ENCODE measurements around the gene FAM3C. TPM values are rescaled to one million over a fixed set of nuclear protein-coding genes. Genes with fewer than 3 reads are reported as not detected.

Gene FAM3C
- total and polyA plus RNA-seq, 2 experiments from 2014 or later, result 33.9 to 60.3 TPM

GRCh38 chr7:121301446-121302213 is 94.5 kb downstream of the FAM3C start (continued):
- TF ChIP-seq, protein P1, sequence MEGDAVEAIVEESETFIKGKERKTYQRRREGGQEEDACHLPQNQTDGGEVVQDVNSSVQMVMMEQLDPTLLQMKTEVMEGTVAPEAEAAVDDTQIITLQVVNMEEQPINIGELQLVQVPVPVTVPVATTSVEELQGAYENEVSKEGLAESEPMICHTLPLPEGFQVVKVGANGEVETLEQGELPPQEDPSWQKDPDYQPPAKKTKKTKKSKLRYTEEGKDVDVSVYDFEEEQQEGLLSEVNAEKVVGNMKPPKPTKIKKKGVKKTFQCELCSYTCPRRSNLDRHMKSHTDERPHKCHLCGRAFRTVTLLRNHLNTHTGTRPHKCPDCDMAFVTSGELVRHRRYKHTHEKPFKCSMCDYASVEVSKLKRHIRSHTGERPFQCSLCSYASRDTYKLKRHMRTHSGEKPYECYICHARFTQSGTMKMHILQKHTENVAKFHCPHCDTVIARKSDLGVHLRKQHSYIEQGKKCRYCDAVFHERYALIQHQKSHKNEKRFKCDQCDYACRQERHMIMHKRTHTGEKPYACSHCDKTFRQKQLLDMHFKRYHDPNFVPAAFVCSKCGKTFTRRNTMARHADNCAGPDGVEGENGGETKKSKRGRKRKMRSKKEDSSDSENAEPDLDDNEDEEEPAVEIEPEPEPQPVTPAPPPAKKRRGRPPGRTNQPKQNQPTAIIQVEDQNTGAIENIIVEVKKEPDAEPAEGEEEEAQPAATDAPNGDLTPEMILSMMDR (conservative IDR thresholded peaks at IDR 0.05; ENCODE audit: low read depth in 2 of 2), result no peak
- TF ChIP-seq JUNB (IDR thresholded peaks at IDR 0.05; ENCODE audit: unreplicated experiment) (no peak), NANOG (IDR thresholded peaks at IDR 0.05; ENCODE audit: borderline replicate concordance) (no peak), ETS1 (IDR thresholded peaks at IDR 0.05) (no peak)
- TF ChIP-seq, protein P2, sequence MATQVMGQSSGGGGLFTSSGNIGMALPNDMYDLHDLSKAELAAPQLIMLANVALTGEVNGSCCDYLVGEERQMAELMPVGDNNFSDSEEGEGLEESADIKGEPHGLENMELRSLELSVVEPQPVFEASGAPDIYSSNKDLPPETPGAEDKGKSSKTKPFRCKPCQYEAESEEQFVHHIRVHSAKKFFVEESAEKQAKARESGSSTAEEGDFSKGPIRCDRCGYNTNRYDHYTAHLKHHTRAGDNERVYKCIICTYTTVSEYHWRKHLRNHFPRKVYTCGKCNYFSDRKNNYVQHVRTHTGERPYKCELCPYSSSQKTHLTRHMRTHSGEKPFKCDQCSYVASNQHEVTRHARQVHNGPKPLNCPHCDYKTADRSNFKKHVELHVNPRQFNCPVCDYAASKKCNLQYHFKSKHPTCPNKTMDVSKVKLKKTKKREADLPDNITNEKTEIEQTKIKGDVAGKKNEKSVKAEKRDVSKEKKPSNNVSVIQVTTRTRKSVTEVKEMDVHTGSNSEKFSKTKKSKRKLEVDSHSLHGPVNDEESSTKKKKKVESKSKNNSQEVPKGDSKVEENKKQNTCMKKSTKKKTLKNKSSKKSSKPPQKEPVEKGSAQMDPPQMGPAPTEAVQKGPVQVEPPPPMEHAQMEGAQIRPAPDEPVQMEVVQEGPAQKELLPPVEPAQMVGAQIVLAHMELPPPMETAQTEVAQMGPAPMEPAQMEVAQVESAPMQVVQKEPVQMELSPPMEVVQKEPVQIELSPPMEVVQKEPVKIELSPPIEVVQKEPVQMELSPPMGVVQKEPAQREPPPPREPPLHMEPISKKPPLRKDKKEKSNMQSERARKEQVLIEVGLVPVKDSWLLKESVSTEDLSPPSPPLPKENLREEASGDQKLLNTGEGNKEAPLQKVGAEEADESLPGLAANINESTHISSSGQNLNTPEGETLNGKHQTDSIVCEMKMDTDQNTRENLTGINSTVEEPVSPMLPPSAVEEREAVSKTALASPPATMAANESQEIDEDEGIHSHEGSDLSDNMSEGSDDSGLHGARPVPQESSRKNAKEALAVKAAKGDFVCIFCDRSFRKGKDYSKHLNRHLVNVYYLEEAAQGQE (IDR thresholded peaks at IDR 0.05; ENCODE audit: unreplicated experiment), result no peak

DNA sequence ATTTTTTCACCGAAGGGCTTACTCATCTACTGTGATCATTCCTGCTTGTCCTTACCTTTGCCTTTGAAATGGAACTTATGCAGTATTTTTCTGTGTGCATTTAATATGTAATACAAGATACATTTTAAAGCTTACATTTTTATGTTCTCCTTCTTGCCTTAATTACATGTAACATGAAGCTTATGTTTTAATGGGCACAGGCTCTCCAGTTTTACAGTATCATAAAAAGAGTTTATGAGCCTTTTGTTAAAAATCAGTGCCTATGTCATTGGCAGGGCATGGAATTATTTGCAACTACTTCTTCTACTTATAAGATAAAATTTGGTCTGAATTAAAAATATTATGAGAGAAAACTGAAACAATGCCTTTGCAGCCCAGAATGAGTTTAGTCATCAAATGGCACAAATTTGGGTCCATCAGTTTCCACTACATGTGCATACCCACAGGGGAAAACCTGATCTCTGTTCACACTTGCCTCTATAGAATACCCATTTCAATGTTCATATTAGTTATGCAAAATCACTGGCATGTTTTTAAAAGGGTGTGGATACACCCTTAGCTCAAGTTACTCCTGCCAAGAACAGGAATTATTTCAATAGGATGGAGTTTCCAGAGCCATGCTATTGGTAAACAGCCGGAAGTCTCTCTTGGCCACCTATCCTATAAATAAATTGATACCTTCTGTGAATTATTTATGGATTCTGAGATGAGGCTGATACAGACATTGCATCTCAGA is 95.3 kb downstream of the FAM3C start:
- Mint-ChIP-seq H3K27me3 (ENCODE audit: insufficient read depth, low read depth, poor library complexity) (no peaks in the 10 kb centered on the region), H3K4me3 (no peak overlapping the region), H3K9me3 (no peaks in the 10 kb centered on the region), H3K27ac (no peak overlapping the region), H3K36me3 (ENCODE audit: low read depth) (no peaks in the 10 kb centered on the region), H3K4me1 (peaks cover 16% of the 10 kb centered on the region; the same call in 2 of the 3 replicates)
- no peak overlapping the region for H2AFZ ChIP-seq
- no peaks in the 10 kb centered on the region for H3F3A ChIP-seq (replicated peaks; ENCODE audit: low read depth)
- ATAC-seq, result no peak
- no peak for DNase-seq (ENCODE audit: low spot score)
- no peaks in the 10 kb centered on the region for H4K20me1 ChIP-seq (replicated peaks; ENCODE audit: insufficient read depth)
- peaks cover 4% of the 10 kb centered on the region; the same call in 1 of the 2 replicates for H3K4me1 ChIP-seq (ENCODE audit: insufficient read depth)
- H3K79me2 ChIP-seq (replicated peaks; ENCODE audit: insufficient read depth), result no peaks in the 10 kb centered on the region
- no peaks in the 10 kb centered on the region for H3K36me3 ChIP-seq (ENCODE audit: insufficient read depth)
- H3K9me2 ChIP-seq (ENCODE audit: insufficient read depth), result no peaks in the 10 kb centered on the region
- H3K4me2 ChIP-seq, result no peak overlapping the region
- no peak overlapping the region for H3K4me3 ChIP-seq
- no peak overlapping the region for H3K27ac ChIP-seq (ENCODE audit: low read depth)
- no peaks in the 10 kb centered on the region for H3K27me3 ChIP-seq (ENCODE audit: insufficient read depth)
- TF ChIP-seq STAT1 (IDR thresholded peaks at IDR 0.05; ENCODE audit: unreplicated experiment) (no peak), POLR2AphosphoS5 (IDR thresholded peaks at IDR 0.05; ENCODE audit: low read depth) (no peak), EZH2phosphoT487 (IDR thresholded peaks at IDR 0.05; ENCODE audit: unreplicated experiment) (no peak), JUNB (IDR thresholded peaks at IDR 0.05; ENCODE audit: unreplicated experiment) (no peak)
- TF ChIP-seq, protein P1 (conservative IDR thresholded peaks at IDR 0.05; ENCODE audit: low read depth in 2 of 2), result no peak
- TF ChIP-seq, protein P2 (IDR thresholded peaks at IDR 0.05; ENCODE audit: unreplicated experiment), result no peak

Data from GM23338 (cell line).